ENCODE measurements around the gene WWOX.

DNA sequence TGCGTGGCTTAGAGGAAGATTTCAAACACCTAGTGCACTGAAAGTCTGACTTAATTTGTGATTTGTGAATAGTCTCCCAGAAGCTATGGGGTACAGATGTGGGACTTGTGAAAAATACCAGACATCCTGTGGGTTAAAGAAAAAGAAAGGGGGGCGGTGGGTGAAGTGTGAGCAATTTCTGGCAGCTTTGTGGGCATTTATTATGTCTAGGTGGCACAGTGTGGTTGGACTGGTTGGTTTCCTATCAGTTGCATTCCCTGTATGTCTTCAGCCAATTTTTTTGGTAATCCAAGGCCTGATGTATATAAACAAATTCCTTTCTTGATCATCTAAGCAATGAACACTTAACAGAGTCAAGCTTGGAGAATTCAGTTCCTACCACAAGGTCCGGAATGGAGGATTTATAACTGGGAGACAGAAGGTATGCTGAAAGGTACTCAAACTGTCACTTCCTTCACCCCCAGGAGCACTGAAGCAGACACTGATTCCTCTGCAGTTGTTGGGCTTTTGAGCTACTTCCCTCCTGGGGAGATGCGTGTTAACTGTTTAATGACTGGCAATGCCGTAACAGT lies 211.6 kb downstream of the WWOX start:
- TF ChIP-seq POLR2A (IDR thresholded peaks at IDR 0.05; ENCODE audit: low read length) (no peak), GATA1 (IDR thresholded peaks at IDR 0.05; ENCODE audit: low read depth, low read length) (no peak)
